Stomach (tissue), 9 donors: Measurements from ENCODE around the gene TFAP2B. TPM values are rescaled to one million over a fixed set of nuclear protein-coding genes. Genes with fewer than 3 reads are reported as not detected.

Experiments used
- DNase-seq, 2 donors: peaks; one replicate each; pipeline versions ENCODE4 v3.0.0 to v3.0.0-alpha.2; 2013 to 2019
- H3K27ac ChIP-seq, 5 donors: fragments of 200-600 bp in 4 of 5; sonication (generic) in 4 of 5; one replicate each; pipeline ENCODE4 v1.5.1; 2013 to 2019; ENCODE audit warnings: mild to moderate bottlenecking in 1 of 5, moderate library complexity in 1 of 5
- H3K27me3 ChIP-seq, 3 donors: fragments of 200-600 bp; sonication (generic); one replicate each; pipeline ENCODE4 v1.5.1; 2017 to 2019; ENCODE audit warnings: mixed run types in 1 of 3
- H3K36me3 ChIP-seq, 4 donors: fragments of 200-600 bp; sonication (generic); 1 replicate in 3 of 4; 2 replicates in 1 of 4; pipeline ENCODE4 v1.5.1; 2016 to 2019
- H3K4me1 ChIP-seq, 4 donors: fragments of 200-600 bp; sonication (generic); one replicate each; pipeline ENCODE4 v1.5.1; 2016 to 2019
- H3K4me3 ChIP-seq, 4 donors: fragments of 200-600 bp; sonication (generic) in 3 of 4; one replicate each; pipeline ENCODE4 v1.5.1; 2016 to 2019; ENCODE audit warnings: mild to moderate bottlenecking in 1 of 4
- H3K9me3 ChIP-seq, 4 donors: fragments of 200-600 bp; sonication (generic); one replicate each; pipeline ENCODE4 v1.5.1; 2016 to 2019
- EP300 ChIP-seq: sonication (generic); formaldehyde crosslinking; IDR thresholded peaks from one replicate; pipeline ENCODE4 v1.6.1; 2017; ENCODE audit warnings: antibody characterized with exemption
- POLR2A ChIP-seq, 4 donors: fragments of 450-650 bp; IDR thresholded peaks; one replicate each; pipeline ENCODE4 v1.6.1; 2016; ENCODE audit warnings: antibody characterized with exemption in 4 of 4, control low read depth in 2 of 4, mild to moderate bottlenecking in 1 of 4, moderate library complexity in 1 of 4
- POLR2AphosphoS5 ChIP-seq, 3 donors: sonication (generic); formaldehyde crosslinking; IDR thresholded peaks; one replicate each; pipeline ENCODE4 v1.6.1; 2016; ENCODE audit warnings: antibody characterized with exemption in 3 of 3
- WGBS, 5 donors: extraction: QIAGEN DNeasy Blood & Tissue Kit in 3 of 5; methylation state at CpG; one replicate each; pipeline versions ENCODE4 v1.1.5 to v1.1.7; 2013 to 2018; 5-methylcytosine and 5-hydroxymethylcytosine counted together
- intact Hi-C: fragments of 100-400 bp; cut with DNase I; formaldehyde crosslinking; loops from one replicate; pipeline ENCODE4 v1.15.1; 2023; ENCODE audit warnings: low total_unique reads
- polyA plus RNA-seq, 3 donors: library from polyadenylated mRNA; stranded (reverse); fragments of 200-250 nt; gene quantifications; one replicate each; pipeline ENCODE4 v1.2.3, GENCODE V29; 2013
- total RNA-seq, 5 donors: library from RNA; depleted of rRNA; stranded (reverse); fragments of >200 nt; gene quantifications; one replicate each; pipeline versions ENCODE4 v1.1.0 to v1.2.3, GENCODE V29; 2014 to 2016
- TF ChIP-seq, protein P1 (sequence below), 7 experiments: fragments of 450-650 bp in 4 of 7; fragments of 200-600 bp in 3 of 7; sonication (generic) in 3 of 7; IDR thresholded peaks; one replicate each; pipeline ENCODE4 v1.5.1; 2016 to 2019; ENCODE audit warnings: antibody characterized with exemption in 7 of 7, control low read depth in 2 of 7, mild to moderate bottlenecking in 1 of 7
- donor health status: healthy with polysubstance abuse.
- donor health status: Bipolar disorder and iron deficiency.
- donor health status: healthy.

The TFAP2B gene
- total and polyA plus RNA-seq, 8 donors: under 0.01 to 1.9 TPM; not detected in 6

DNA sequence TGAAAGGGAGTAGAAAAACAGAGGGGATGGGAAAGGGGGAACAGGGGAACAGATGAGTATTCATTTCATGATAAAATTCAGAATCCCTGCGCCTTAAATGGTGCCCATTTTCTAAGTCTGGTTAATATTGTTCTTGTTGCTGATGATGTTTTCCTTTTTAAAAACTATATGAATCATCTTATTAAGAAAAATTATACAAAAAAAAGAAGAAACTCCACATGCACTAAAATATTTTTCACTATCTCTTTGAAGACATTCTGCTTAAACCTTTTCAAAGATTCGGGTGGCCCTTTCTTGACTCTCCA is 1.1 kb upstream of the TFAP2B start:
- H3K4me3 ChIP-seq: no peak overlapping the region
- WGBS, 5 donors: 23 to 41% (median 30%) methylated on average over 2 of the region's 2 CpGs
- no peak for DNase-seq
- no peak overlapping the region for H3K27ac ChIP-seq
- H3K27me3 ChIP-seq: peaks cover 14 to 92% (median 64%) of the 10 kb centered on the region in 3 donors
- TF ChIP-seq POLR2A (IDR thresholded peaks at IDR 0.05) (no peak), POLR2AphosphoS5 (IDR thresholded peaks at IDR 0.05) (no peak), EP300 (no peak)
- TF ChIP-seq, protein P1, sequence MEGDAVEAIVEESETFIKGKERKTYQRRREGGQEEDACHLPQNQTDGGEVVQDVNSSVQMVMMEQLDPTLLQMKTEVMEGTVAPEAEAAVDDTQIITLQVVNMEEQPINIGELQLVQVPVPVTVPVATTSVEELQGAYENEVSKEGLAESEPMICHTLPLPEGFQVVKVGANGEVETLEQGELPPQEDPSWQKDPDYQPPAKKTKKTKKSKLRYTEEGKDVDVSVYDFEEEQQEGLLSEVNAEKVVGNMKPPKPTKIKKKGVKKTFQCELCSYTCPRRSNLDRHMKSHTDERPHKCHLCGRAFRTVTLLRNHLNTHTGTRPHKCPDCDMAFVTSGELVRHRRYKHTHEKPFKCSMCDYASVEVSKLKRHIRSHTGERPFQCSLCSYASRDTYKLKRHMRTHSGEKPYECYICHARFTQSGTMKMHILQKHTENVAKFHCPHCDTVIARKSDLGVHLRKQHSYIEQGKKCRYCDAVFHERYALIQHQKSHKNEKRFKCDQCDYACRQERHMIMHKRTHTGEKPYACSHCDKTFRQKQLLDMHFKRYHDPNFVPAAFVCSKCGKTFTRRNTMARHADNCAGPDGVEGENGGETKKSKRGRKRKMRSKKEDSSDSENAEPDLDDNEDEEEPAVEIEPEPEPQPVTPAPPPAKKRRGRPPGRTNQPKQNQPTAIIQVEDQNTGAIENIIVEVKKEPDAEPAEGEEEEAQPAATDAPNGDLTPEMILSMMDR (IDR thresholded peaks at IDR 0.05): no peak
- H3K9me3 ChIP-seq: no peaks in the 10 kb centered on the region
- intact Hi-C loops: loop anchor here (10.0 kb wide), 1 partner anchor 1137 kb away; no protein-coding TSS in a partner anchor
- no peaks in the 10 kb centered on the region for H3K36me3 ChIP-seq
- H3K4me1 ChIP-seq: peaks cover 11 to 36% (median 25%) of the 10 kb centered on the region in 4 donors

DNA sequence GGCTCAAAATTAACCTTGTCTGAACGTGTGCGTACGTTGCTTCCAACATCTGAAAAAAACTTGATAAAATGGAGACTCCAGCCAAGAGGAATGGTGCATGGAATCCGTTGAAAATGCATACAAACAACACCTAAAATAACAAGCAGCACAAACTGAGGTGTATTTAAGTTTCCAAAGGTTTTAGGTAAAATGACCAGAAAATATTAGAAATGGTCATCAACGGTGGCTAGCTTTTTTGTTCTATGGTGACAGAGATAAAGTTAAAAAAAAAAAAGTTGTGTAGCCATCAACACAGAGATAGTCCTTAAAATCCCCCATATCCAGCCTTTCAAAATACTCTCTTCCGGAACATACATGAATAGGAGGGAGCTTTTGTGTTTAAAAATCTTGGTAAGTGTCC is 651 bp upstream of the TFAP2B start:
- Histone ChIP-seq H3K4me1 (peaks cover 11 to 36% (median 25%) of the 10 kb centered on the region in 4 donors), H3K27me3 (peaks cover 16 to 92% (median 68%) of the 10 kb centered on the region in 3 donors), H3K36me3 (no peaks in the 10 kb centered on the region), H3K9me3 (no peaks in the 10 kb centered on the region), H3K4me3 (no peak overlapping the region), H3K27ac (no peak overlapping the region)
- TF ChIP-seq POLR2AphosphoS5 (IDR thresholded peaks at IDR 0.05): no peak
- TF ChIP-seq EP300: no peak
- TF ChIP-seq, protein P1 (IDR thresholded peaks at IDR 0.05): no peak
- no peak for TF ChIP-seq POLR2A (IDR thresholded peaks at IDR 0.05)
- intact Hi-C loops: loop anchor here (10.0 kb wide), 1 partner anchor 1137 kb away; no protein-coding TSS in a partner anchor
- no peak for DNase-seq
- 11 to 15% (median 12%) methylated on average over 6 of the region's 6 CpGs for WGBS, 5 donors

DNA sequence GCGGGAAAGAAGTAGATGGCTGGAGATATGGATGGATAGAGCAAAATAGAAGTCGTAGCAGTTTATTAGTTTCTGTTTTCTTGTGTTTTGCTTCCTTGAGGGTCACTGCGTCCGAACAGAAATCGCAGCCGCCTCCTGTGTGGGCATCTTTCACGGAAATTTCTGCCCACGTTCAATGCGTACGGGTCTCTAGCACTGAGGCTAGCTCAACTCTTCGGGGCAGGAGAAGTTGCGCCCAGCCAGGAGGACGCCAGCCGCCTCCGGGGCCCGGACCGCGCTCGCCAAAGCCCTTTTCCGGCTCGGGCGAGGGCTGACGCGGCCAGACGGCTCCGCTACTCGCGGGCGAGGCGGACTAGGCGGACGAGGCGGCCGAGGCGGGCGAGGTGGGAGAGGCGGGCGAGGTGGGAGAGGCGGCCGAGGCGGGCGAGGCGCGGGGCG is 814 bp downstream of the TFAP2B start:
- 1 to 7% (median 3%) methylated on average over 21 to 45 of the region's 45 CpGs for WGBS, 5 donors
- H3K27ac ChIP-seq: no peak overlapping the region
- no peaks in the 10 kb centered on the region for H3K9me3 ChIP-seq
- H3K27me3 ChIP-seq: peaks cover 25 to 94% (median 81%) of the 10 kb centered on the region in 3 donors
- intact Hi-C loops: loop anchor here (10.0 kb wide), 1 partner anchor 1135 kb away; no protein-coding TSS in a partner anchor
- TF ChIP-seq EP300 (no peak), POLR2A (IDR thresholded peaks at IDR 0.05) (no peak), POLR2AphosphoS5 (IDR thresholded peaks at IDR 0.05) (no peak)
- TF ChIP-seq, protein P1 (IDR thresholded peaks at IDR 0.05): no peak
- H3K4me3 ChIP-seq: peak overlapping the region in 3 of 4 donors; percentile 28 to 54 (median 35)
- peak in 1 of 2 donors; percentile 64 for DNase-seq
- peaks cover 11 to 41% (median 25%) of the 10 kb centered on the region in 4 donors for H3K4me1 ChIP-seq
- no peaks in the 10 kb centered on the region for H3K36me3 ChIP-seq

DNA sequence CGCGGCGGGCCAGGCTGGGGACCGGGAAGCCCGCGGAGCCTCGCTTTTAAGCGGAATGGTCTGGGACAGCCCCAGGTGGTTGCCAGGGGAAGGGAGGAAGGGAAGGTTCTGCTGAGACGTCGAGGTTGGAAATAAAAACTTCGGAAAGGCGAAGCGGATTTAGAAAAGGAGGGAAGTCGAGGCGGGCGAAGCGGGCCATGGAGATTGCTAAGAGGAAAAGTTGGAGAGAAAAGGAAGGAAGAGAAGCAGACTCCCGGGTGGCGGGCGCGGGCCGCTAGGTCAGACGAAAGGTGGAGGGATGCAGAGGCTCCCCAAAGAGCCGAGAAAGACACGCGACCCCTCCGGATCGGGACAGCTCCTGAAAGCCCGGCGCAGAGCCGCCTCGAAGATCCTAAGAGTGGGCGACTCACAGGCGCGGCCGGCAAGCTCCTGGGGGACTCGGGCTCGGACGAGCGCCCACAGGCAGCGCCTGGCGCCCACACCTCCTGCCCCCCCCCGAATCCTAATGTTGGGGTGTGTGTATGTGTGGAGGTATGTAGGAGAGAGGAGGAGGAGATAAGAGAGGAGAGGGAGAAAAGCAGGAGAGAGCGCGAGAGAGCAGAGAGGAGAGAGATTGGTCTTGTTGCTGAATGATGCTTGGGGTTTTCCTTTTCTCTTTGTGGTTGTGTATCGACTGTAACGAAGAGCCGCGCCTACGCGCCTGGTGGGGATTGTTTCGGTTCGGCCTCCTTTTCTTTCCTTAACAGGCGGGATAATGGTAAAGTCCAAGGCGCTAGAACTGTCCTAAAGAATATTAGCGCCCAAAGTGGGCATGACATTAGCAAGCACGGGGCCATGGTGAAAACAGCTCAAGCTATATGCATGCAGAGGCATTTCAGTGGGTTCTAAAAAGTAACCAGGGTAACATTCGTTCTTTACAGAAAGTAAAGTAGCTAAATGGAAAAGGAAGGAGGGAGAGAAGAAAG is 1.5 kb downstream of the TFAP2B start:
- Histone ChIP-seq H3K9me3 (no peaks in the 10 kb centered on the region), H3K4me1 (peaks cover 11 to 41% (median 25%) of the 10 kb centered on the region in 4 donors), H3K27ac (no peak overlapping the region), H3K27me3 (peaks cover 25 to 94% (median 83%) of the 10 kb centered on the region in 3 donors), H3K36me3 (no peaks in the 10 kb centered on the region), H3K4me3 (peak overlapping the region in 3 of 4 donors; percentile 28 to 54 (median 35))
- DNase-seq: no peak
- WGBS, 5 donors: 4 to 13% (median 5%) methylated on average over 52 to 58 of the region's 58 CpGs
- TF ChIP-seq EP300: no peak
- TF ChIP-seq POLR2A (IDR thresholded peaks at IDR 0.05): no peak
- TF ChIP-seq, protein P1 (IDR thresholded peaks at IDR 0.05): no peak
- no peak for TF ChIP-seq POLR2AphosphoS5 (IDR thresholded peaks at IDR 0.05)
- intact Hi-C loops: loop anchor here (10.0 kb wide), 1 partner anchor 1135 kb away; no protein-coding TSS in a partner anchor
